CD14-positive monocyte (primary cell): ENCODE measurements around the gene CALML4. TPM values are rescaled to one million over a fixed set of nuclear protein-coding genes. Genes with fewer than 3 reads are reported as not detected.
A peak's percentile ranks its signal among the peaks of the same experiment; 100 is the strongest.

Experiments
- DNase-seq, 3 donors: peaks; one replicate each; pipeline ENCODE4 v3.0.0-alpha.2; 2011 to 2022
- H2AFZ ChIP-seq: 2 replicates; pipeline ENCODE4 v1.6.0; 2012; ENCODE audit warnings: mild to moderate bottlenecking, low read depth, low read length, inconsistent platforms; ENCODE audit not compliant: insufficient read depth, poor library complexity, severe bottlenecking
- H3K27ac ChIP-seq, 2 donors: 1 replicate in 1 of 2; 2 replicates in 1 of 2; pipeline ENCODE4 v1.5.1; 2012 to 2013; ENCODE audit warnings: low read length in 2 of 2, control low read depth in 1 of 2, inconsistent platforms in 1 of 2, low read depth in 1 of 2, mild to moderate bottlenecking in 1 of 2
- H3K27me3 ChIP-seq, 2 donors: one replicate each; pipeline versions ENCODE4 v1.6.0 to v1.6.1; 2011 to 2013; ENCODE audit warnings: low read length in 2 of 2; ENCODE audit not compliant: control insufficient read depth in 2 of 2, insufficient read depth in 2 of 2
- H3K36me3 ChIP-seq, 2 donors: replicated peaks in 1 of 2; 1 replicate in 1 of 2; 2 replicates in 1 of 2; pipeline versions ENCODE4 v1.5.1 to v1.6.1; 2012 to 2013; ENCODE audit warnings: low read length in 2 of 2, control low read depth in 1 of 2, inconsistent platforms in 1 of 2, mild to moderate bottlenecking in 1 of 2; ENCODE audit not compliant: insufficient read depth in 2 of 2, control insufficient read depth in 1 of 2
- H3K4me1 ChIP-seq, 2 donors: 1 replicate in 1 of 2; 2 replicates in 1 of 2; pipeline versions ENCODE4 v1.5.1 to v1.6.1; 2012 to 2013; ENCODE audit warnings: low read length in 2 of 2, control low read depth in 1 of 2, inconsistent platforms in 1 of 2, mild to moderate bottlenecking in 1 of 2, moderate library complexity in 1 of 2; ENCODE audit not compliant: insufficient read depth in 2 of 2, control insufficient read depth in 1 of 2
- H3K4me2 ChIP-seq: replicated peaks from 2 replicates; pipeline ENCODE3; 2012; ENCODE audit warnings: low read length, moderate library complexity, mild to moderate bottlenecking; ENCODE audit not compliant: poor library complexity, severe bottlenecking; ENCODE audit errors: extremely low read depth
- H3K4me3 ChIP-seq, 3 experiments: fragments of 200-600 bp in 1 of 3; sonication (generic) in 1 of 3; replicated peaks in 1 of 3; 1 replicate in 2 of 3; 2 replicates in 1 of 3; pipeline ENCODE4 v1.5.1; 2011 to 2013; ENCODE audit warnings: low read length in 3 of 3, mild to moderate bottlenecking in 3 of 3, control low read depth in 2 of 3, low read depth in 2 of 3, inconsistent platforms in 1 of 3, moderate library complexity in 1 of 3
- H3K79me2 ChIP-seq: 2 replicates; pipeline ENCODE4 v1.6.0; 2012; ENCODE audit warnings: mild to moderate bottlenecking, control low read depth, inconsistent platforms, low read length, moderate library complexity; ENCODE audit not compliant: insufficient read depth
- H3K9ac ChIP-seq: 2 replicates; pipeline ENCODE4 v1.6.0; 2017; ENCODE audit warnings: low read length, mild to moderate bottlenecking; ENCODE audit not compliant: insufficient read depth, poor library complexity, severe bottlenecking
- H3K9me3 ChIP-seq, 2 donors: replicated peaks in 1 of 2; 1 replicate in 1 of 2; 2 replicates in 1 of 2; pipeline versions ENCODE4 v1.5.1 to v1.6.1; 2012 to 2013; ENCODE audit warnings: low read length in 2 of 2, control low read depth in 1 of 2; ENCODE audit not compliant: control insufficient read depth in 1 of 2, insufficient read depth in 1 of 2
- H4K20me1 ChIP-seq: 2 replicates; pipeline ENCODE4 v1.6.0; 2012; ENCODE audit warnings: mild to moderate bottlenecking, low read length, control low read depth, moderate library complexity; ENCODE audit not compliant: insufficient read depth
- H3K27ac Mint-ChIP-seq, 7 donors: one replicate each; pipeline ENCODE4 v1.8.0; 2020; ENCODE audit warnings: mild to moderate bottlenecking in 7 of 7, mixed read lengths in 7 of 7, moderate library complexity in 6 of 7, inconsistent platforms in 2 of 7
- H3K27me3 Mint-ChIP-seq, 3 donors: one replicate each; pipeline ENCODE4 v1.8.0; 2021 to 2022; ENCODE audit warnings: low read depth in 3 of 3, mild to moderate bottlenecking in 3 of 3, mixed read lengths in 3 of 3, moderate library complexity in 3 of 3, inconsistent platforms in 1 of 3
- H3K36me3 Mint-ChIP-seq, 2 donors: one replicate each; pipeline ENCODE4 v1.8.0; 2020; ENCODE audit warnings: mixed read lengths in 2 of 2, inconsistent platforms in 1 of 2, mild to moderate bottlenecking in 1 of 2
- H3K4me1 Mint-ChIP-seq: one replicate; pipeline ENCODE4 v1.8.0; 2020; ENCODE audit warnings: mild to moderate bottlenecking, mixed read lengths
- H3K4me3 Mint-ChIP-seq, 2 donors: one replicate each; pipeline ENCODE4 v1.8.0; 2020; ENCODE audit warnings: mild to moderate bottlenecking in 2 of 2, mixed read lengths in 2 of 2, moderate library complexity in 1 of 2
- H3K9me3 Mint-ChIP-seq, 7 donors: one replicate each; pipeline ENCODE4 v1.8.0; 2020 to 2022; ENCODE audit warnings: mixed read lengths in 7 of 7, mild to moderate bottlenecking in 6 of 7, moderate library complexity in 6 of 7, inconsistent platforms in 2 of 7
- CTCF ChIP-seq: fragments of 200-600 bp; IDR thresholded peaks from one replicate; pipeline ENCODE4 v1.8.0; 2022; ENCODE audit warnings: antibody characterized with exemption, mild to moderate bottlenecking
- WGBS: methylation state at CpG from one replicate; pipeline ENCODE4 v1.1.5; 2013; ENCODE audit warnings: missing lambda C conversion rate; ENCODE audit not compliant: insufficient coverage; 5-methylcytosine and 5-hydroxymethylcytosine counted together
- intact Hi-C, 2 donors: fragments of 100-400 bp; cut with micrococcal nuclease; formaldehyde crosslinking; loops; one replicate each; pipeline versions ENCODE4 v1.15.0 to v1.15.1; 2023
- polyA plus RNA-seq, 3 donors: library from polyadenylated mRNA; depleted of rRNA in 1 of 3; unstranded in 2 of 3; stranded (reverse) in 1 of 3; fragments of 300-500 nt in 2 of 3; fragments of >200 nt in 1 of 3; fragmentation: Illumina TruSeq in 2 of 3; gene quantifications; 1 replicate in 2 of 3; 2 replicates in 1 of 3; pipeline ENCODE4 v1.2.3, GENCODE V29; 2012 to 2021

CALML4 gene
- polyA plus RNA-seq, 3 donors = 24.3 to 44.5 (median 38.8) TPM

GRCh38 chr15:68230157-68231100 is 25.3 kb upstream of the CALML4 start:
- Histone ChIP-seq H4K20me1 (peaks cover 20% of the 10 kb centered on the region), H3K4me2 (peak overlapping the region; percentile 99), H3K36me3 (no peaks in the 10 kb centered on the region), H3K79me2 (peaks cover 47% of the 10 kb centered on the region), H3K27ac (peak overlapping the region; percentile 23 to 73), H2AFZ (peak overlapping the region; percentile 91), H3K9me3 (no peaks in the 10 kb centered on the region), H3K4me1 (peaks cover 59 to 67% of the 10 kb centered on the region in 2 donors), H3K4me3 (peak overlapping the region; percentile 39 to 93 (median 78)), H3K27me3 (no peaks in the 10 kb centered on the region), H3K9ac (peak overlapping the region; percentile 77)
- peak in 1 of 3 donors; percentile 33 for DNase-seq
- WGBS = 54% methylated on average over 16 of the region's 20 CpGs
- H3K27me3 Mint-ChIP-seq = peaks cover 0 to 5% (median 2%) of the 10 kb centered on the region in 3 donors
- peaks cover 43% of the 10 kb centered on the region for H3K4me1 Mint-ChIP-seq
- no peaks in the 10 kb centered on the region for H3K9me3 Mint-ChIP-seq
- intact Hi-C loops = loop anchor here in 1 of 2 donors (1.0 kb wide), 1 partner anchor 47 kb away; the partner anchor contains the start of gene FEM1B
- peak overlapping the region; percentile 94 for H3K4me3 Mint-ChIP-seq
- H3K27ac Mint-ChIP-seq = peak overlapping the region; percentile 83 to 94 (median 89)
- TF ChIP-seq CTCF = no peak
- H3K36me3 Mint-ChIP-seq = peaks cover 0 to 6% of the 10 kb centered on the region in 2 donors

GRCh38 chr15:68229386-68230156 is 24.4 kb upstream of the CALML4 start, which contains the start of gene CLN6:
CLN6 (minus strand) TSS chr15:68229728; CDS start chr15:68229584, 144 bp downstream.
- no peak for TF ChIP-seq CTCF
- peak within 1 kb of the TSS; percentile 58 to 93 (median 78) for H3K4me3 ChIP-seq
- H3K27me3 ChIP-seq = no peaks in the 10 kb centered on the region
- H3K79me2 ChIP-seq = peaks cover 55% of the 10 kb centered on the region
- H3K4me1 Mint-ChIP-seq = peaks cover 51% of the 10 kb centered on the region
- H3K36me3 ChIP-seq = no peaks in the 10 kb centered on the region
- peaks cover 0 to 6% of the 10 kb centered on the region in 2 donors for H3K36me3 Mint-ChIP-seq
- H3K9ac ChIP-seq = peak within 1 kb of the TSS; percentile 77
- intact Hi-C loops = loop anchor here in 1 of 2 donors (1.0 to 10.0 kb wide), 2 partner anchors 48 to 175 kb away; partner anchors contain the start of genes FEM1B and PIAS1
- peaks cover 28% of the 10 kb centered on the region for H4K20me1 ChIP-seq
- H3K27ac ChIP-seq = peak within 1 kb of the TSS; percentile 30 to 73
- peaks cover 62 to 65% of the 10 kb centered on the region in 2 donors for H3K4me1 ChIP-seq
- WGBS = 0% methylated on average over 78 of the region's 82 CpGs
- H3K27ac Mint-ChIP-seq = peak within 1 kb of the TSS; percentile 84 to 94 (median 89)
- peak within 1 kb of the TSS; percentile 94 for H3K4me3 Mint-ChIP-seq
- H3K27me3 Mint-ChIP-seq = peaks cover 0 to 4% (median 2%) of the 10 kb centered on the region in 3 donors
- H3K9me3 Mint-ChIP-seq = no peaks in the 10 kb centered on the region
- no peaks in the 10 kb centered on the region for H3K9me3 ChIP-seq
- H2AFZ ChIP-seq = peak within 1 kb of the TSS; percentile 91
- peak within 1 kb of the TSS; percentile 99 for H3K4me2 ChIP-seq
- DNase-seq = peak; percentile 63 to 73 (median 65)
